GM23248 (cell line): ENCODE data around the gene NR4A1. TPM values are rescaled to one million over a fixed set of nuclear protein-coding genes. Genes with fewer than 3 reads are reported as not detected.

ENCODE experiments used
- DNase-seq: peaks from one replicate; pipeline ENCODE4 v3.0.0-alpha.2; 2015
- H2AFZ ChIP-seq: fragments of 200-600 bp; sonication (generic); 2 replicates; pipeline ENCODE4 v1.6.1; 2016; ENCODE audit warnings: antibody characterized with exemption
- H3F3A ChIP-seq: fragments of 200-600 bp; sonication (generic); 2 replicates; pipeline ENCODE4 v1.6.1; 2016; ENCODE audit warnings: mild to moderate bottlenecking, antibody characterized with exemption, mixed run types; ENCODE audit not compliant: insufficient read depth
- H3K27ac ChIP-seq: fragments of 200-600 bp; sonication (generic); 2 replicates; pipeline ENCODE4 v1.5.1; 2016; ENCODE audit warnings: mild to moderate bottlenecking
- H3K27me3 ChIP-seq: fragments of 200-600 bp; sonication (generic); replicated peaks from 2 replicates; pipeline ENCODE4 v1.6.1; 2016; ENCODE audit warnings: mild to moderate bottlenecking; ENCODE audit not compliant: insufficient read depth
- H3K36me3 ChIP-seq: fragments of 200-600 bp; sonication (generic); 2 replicates; pipeline ENCODE4 v1.6.1; 2016; ENCODE audit warnings: low read depth, mild to moderate bottlenecking
- H3K4me1 ChIP-seq: fragments of 200-600 bp; sonication (generic); 2 replicates; pipeline ENCODE4 v1.6.1; 2016; ENCODE audit warnings: mild to moderate bottlenecking; ENCODE audit not compliant: insufficient read depth
- H3K4me2 ChIP-seq: fragments of 200-600 bp; sonication (generic); one replicate; pipeline ENCODE4 v1.6.1; 2016; ENCODE audit warnings: mild to moderate bottlenecking; ENCODE audit not compliant: unreplicated experiment
- H3K4me3 ChIP-seq: fragments of 200-600 bp; sonication (generic); 2 replicates; pipeline ENCODE4 v1.5.1; 2016; ENCODE audit warnings: mild to moderate bottlenecking
- H3K79me2 ChIP-seq: fragments of 200-600 bp; sonication (generic); 2 replicates; pipeline ENCODE4 v1.6.1; 2016; ENCODE audit warnings: mild to moderate bottlenecking; ENCODE audit not compliant: insufficient read depth
- H3K9ac ChIP-seq: fragments of 200-600 bp; sonication (generic); 2 replicates; pipeline ENCODE4 v1.6.1; 2016; ENCODE audit warnings: mild to moderate bottlenecking
- H3K9me2 ChIP-seq: fragments of 200-600 bp; sonication (generic); 2 replicates; pipeline ENCODE4 v1.6.1; 2016; ENCODE audit warnings: mixed run types, mild to moderate bottlenecking, moderate library complexity; ENCODE audit not compliant: insufficient read depth
- H3K9me3 ChIP-seq: fragments of 200-600 bp; sonication (generic); one replicate; pipeline ENCODE4 v1.6.1; 2017; ENCODE audit warnings: low read depth
- H4K20me1 ChIP-seq: fragments of 200-600 bp; sonication (generic); 2 replicates; pipeline ENCODE4 v1.6.0; 2016; ENCODE audit not compliant: insufficient read depth
- EZH2 ChIP-seq: fragments of 200-600 bp; sonication (generic); IDR thresholded peaks from 2 replicates; pipeline ENCODE4 v1.6.1; 2018; ENCODE audit warnings: antibody characterized with exemption, mild to moderate bottlenecking; ENCODE audit not compliant: insufficient read depth, poor library complexity, severe bottlenecking
- EZH2phosphoT487 ChIP-seq: fragments of 200-600 bp; sonication (generic); IDR thresholded peaks from 2 replicates; pipeline ENCODE4 v1.6.1; 2018; ENCODE audit warnings: antibody characterized with exemption, moderate library complexity, mild to moderate bottlenecking, low read depth; ENCODE audit not compliant: insufficient read depth
- WGBS, 2 experiments: methylation state at CpG; one replicate each; pipeline ENCODE4 v1.1.6; 2015 to 2017; ENCODE audit warnings: low lambda C conversion rate in 2 of 2, low coverage in 1 of 2; ENCODE audit errors: missing lambda C conversion rate in 2 of 2; 5-methylcytosine and 5-hydroxymethylcytosine counted together
- in situ Hi-C: fragments of 300-500 bp; cut with MboI; formaldehyde crosslinking; loops from 2 replicates; pipeline ENCODE4 v1.15.0; 2020
- polyA plus RNA-seq: library from polyadenylated mRNA; unstranded; fragments of >200 nt; fragmentation: Nextera tagmentation; extraction: Ambion mirVana; gene quantifications from 2 replicates; pipeline ENCODE4 v1.2.1, GENCODE V29; 2016
- total RNA-seq: library from RNA; depleted of rRNA; stranded (reverse); fragments of >200 nt; shearing (Covaris generic); gene quantifications from 2 replicates; pipeline ENCODE4 v1.2.3, GENCODE V29; 2014

Gene NR4A1
- total and polyA plus RNA-seq, 2 experiments from 2014 or later, result 11.1 to 13.1 TPM

- Histone ChIP-seq H3K79me2 (0 out of 2 replicates have a peak, but pooled peaks cover 1% of the 10 kb centered on the region), H2AFZ (no peak overlapping the region), H3F3A (peaks cover 37% of the 10 kb centered on the region), H3K27me3 (no peaks in the 10 kb centered on the region), H4K20me1 (no peaks in the 10 kb centered on the region), H3K9ac (no peak overlapping the region), H3K4me3 (no peak overlapping the region), H3K27ac (no peak overlapping the region), H3K36me3 (no peaks in the 10 kb centered on the region), H3K4me1 (peaks cover 5% of the 10 kb centered on the region), H3K9me2 (no peaks in the 10 kb centered on the region), H3K4me2 (no peak overlapping the region), H3K9me3 (no peaks in the 10 kb centered on the region)
- no peak for TF ChIP-seq EZH2
- TF ChIP-seq EZH2phosphoT487, result no peak
- in situ Hi-C loops, result no loop called here
- DNase-seq, result no peak
- WGBS, 2 experiments, result 77 to 82% methylated on average over 13 to 25 of the region's 25 CpGs
Measured at GRCh38 chr12:52058631-52059361, 7.6 kb downstream of the NR4A1 start.

GRCh38 chr12:52059582-52060497, 8.6 kb downstream of the NR4A1 start:
- Histone ChIP-seq H3K9me2 (no peaks in the 10 kb centered on the region), H3K9me3 (no peaks in the 10 kb centered on the region), H3K9ac (no peak overlapping the region), H3K4me1 (peaks cover 15% of the 10 kb centered on the region), H3K36me3 (no peaks in the 10 kb centered on the region), H3F3A (peaks cover 37% of the 10 kb centered on the region), H3K4me3 (no peak overlapping the region), H3K79me2 (no peaks in the 10 kb centered on the region), H3K27me3 (no peaks in the 10 kb centered on the region), H2AFZ (no peak overlapping the region), H3K4me2 (no peak overlapping the region), H3K27ac (no peak overlapping the region), H4K20me1 (no peaks in the 10 kb centered on the region)
- no peak for TF ChIP-seq EZH2
- TF ChIP-seq EZH2phosphoT487, result no peak
- WGBS, 2 experiments, result 74 to 78% methylated on average over 12 of the region's 12 CpGs
- DNase-seq, result peak; percentile 47
- in situ Hi-C loops, result no loop called here

- peaks cover 16% of the 10 kb centered on the region for H3K4me1 ChIP-seq
- no peak overlapping the region for H3K27ac ChIP-seq
- H3K36me3 ChIP-seq, result no peaks in the 10 kb centered on the region
- in situ Hi-C loops, result no loop called here
- H3F3A ChIP-seq, result peaks cover 37% of the 10 kb centered on the region
- no peaks in the 10 kb centered on the region for H3K79me2 ChIP-seq
- H3K27me3 ChIP-seq, result no peaks in the 10 kb centered on the region
- H3K9me2 ChIP-seq, result no peaks in the 10 kb centered on the region
- H3K4me2 ChIP-seq, result no peak overlapping the region
- H3K4me3 ChIP-seq, result no peak overlapping the region
- WGBS, 2 experiments, result 80 to 82% methylated on average over 12 to 14 of the region's 14 CpGs
- no peaks in the 10 kb centered on the region for H3K9me3 ChIP-seq
- no peak overlapping the region for H3K9ac ChIP-seq
- no peak overlapping the region for H2AFZ ChIP-seq
- TF ChIP-seq EZH2 (no peak), EZH2phosphoT487 (no peak)
- no peaks in the 10 kb centered on the region for H4K20me1 ChIP-seq
- DNase-seq, result no peak
Measured at GRCh38 chr12:52060498-52061177, 9.4 kb downstream of the NR4A1 start.

- Histone ChIP-seq H3K79me2 (no peaks in the 10 kb centered on the region), H4K20me1 (no peaks in the 10 kb centered on the region), H3K27me3 (no peaks in the 10 kb centered on the region), H3K27ac (no peak overlapping the region), H3K4me2 (no peak overlapping the region), H3K9me3 (no peaks in the 10 kb centered on the region), H3K9me2 (no peaks in the 10 kb centered on the region), H2AFZ (no peak overlapping the region), H3K4me3 (no peak overlapping the region), H3K9ac (no peak overlapping the region), H3K4me1 (peaks cover 16% of the 10 kb centered on the region), H3K36me3 (no peaks in the 10 kb centered on the region), H3F3A (peaks cover 32% of the 10 kb centered on the region)
- 78% methylated on average over 7 to 12 of the region's 12 CpGs for WGBS, 2 experiments
- no peak for DNase-seq
- TF ChIP-seq EZH2 (no peak), EZH2phosphoT487 (no peak)
- in situ Hi-C loops, result no loop called here
Measured at GRCh38 chr12:52061470-52062166, 10.4 kb downstream of the NR4A1 start.
